GM12878 (cell line): ENCODE data around the gene RAB13. TPM values are rescaled to one million over a fixed set of nuclear protein-coding genes. Genes with fewer than 3 reads are reported as not detected.

Source experiments
- ATAC-seq: fragments of 200-7000 bp; cut with Tn5 transposase; 3 replicates; pipeline ENCODE4 v1.9.1; 2020; ENCODE audit warnings: mild to moderate bottlenecking, moderate library complexity
- BruUV-seq: library from RNA; stranded (reverse); fragments of 400-500 nt; replicated peaks from 2 replicates; lab custom pipeline; 2021; lab: Mats Ljungman, UMichigan
- CTCF ChIA-PET: fragments of 300-600 bp; sonication (Branson Sonifier 250); formaldehyde crosslinking; extraction: SDS; loops from one replicate; lab custom pipeline; 2021; ENCODE audit warnings: inconsistent platforms; lab: Yijun Ruan, JAX
- POLR2A ChIA-PET: fragments of 350-600 bp; formaldehyde crosslinking; extraction: SDS; loops from one replicate; lab custom pipeline; 2021; ENCODE audit warnings: inconsistent platforms; lab: Charles Lee
- RAD21 ChIA-PET: fragments of 300-600 bp; sonication (Branson Sonifier 250); formaldehyde crosslinking; loops from one replicate; lab custom pipeline; 2023; ENCODE audit warnings: antibody characterized with exemption; ENCODE audit not compliant: unreplicated experiment; lab: Charles Lee
- SMC1A ChIA-PET: fragments of 300-600 bp; sonication (Branson Sonifier 250); formaldehyde crosslinking; loops from one replicate; lab custom pipeline; 2023; ENCODE audit not compliant: unreplicated experiment, uncharacterized antibody; lab: Charles Lee
- DNase-seq: peaks from one replicate; pipeline ENCODE4 v3.0.0-alpha.2; 2011; ENCODE audit warnings: low read depth, low spot score
- FAIRE-seq: peaks from 3 replicates; lab custom pipeline; 2011; peaks lifted over from hg19 to GRCh38; lab: Jason Lieb, UNC
- H2AFZ ChIP-seq: 2 replicates; pipeline ENCODE4 v1.6.0; 2011; ENCODE audit warnings: low read depth, low read length, control low read depth; ENCODE audit not compliant: control insufficient read depth
- H3K27ac ChIP-seq: 2 replicates; pipeline ENCODE4 v1.5.1; 2011; ENCODE audit warnings: control low read depth; ENCODE audit not compliant: control insufficient read depth, insufficient read depth
- H3K27me3 ChIP-seq, 2 experiments: replicated peaks in 1 of 2; 2 replicates each; pipeline versions ENCODE4 v1.6.0 to v1.6.1; 2011; ENCODE audit warnings: low read length in 1 of 2; ENCODE audit not compliant: control insufficient read depth in 2 of 2, insufficient read depth in 2 of 2
- H3K36me3 ChIP-seq, 2 experiments: 2 replicates each; pipeline ENCODE4 v1.5.1; 2011; ENCODE audit warnings: low read length in 1 of 2; ENCODE audit not compliant: control insufficient read depth in 2 of 2, insufficient read depth in 2 of 2
- H3K4me1 ChIP-seq: 2 replicates; pipeline ENCODE4 v1.6.1; 2011; ENCODE audit warnings: mild to moderate bottlenecking, low read length, moderate library complexity, mixed read lengths; ENCODE audit not compliant: control insufficient read depth, insufficient read depth
- H3K4me2 ChIP-seq: 2 replicates; pipeline ENCODE4 v1.6.0; 2011; ENCODE audit warnings: control low read depth; ENCODE audit not compliant: control insufficient read depth, insufficient read depth
- H3K4me3 ChIP-seq: fragments of 200-600 bp; sonication (generic); 2 replicates; pipeline ENCODE4 v1.5.1; 2016
- H3K79me2 ChIP-seq: 2 replicates; pipeline ENCODE4 v1.6.0; 2011; ENCODE audit warnings: low read length; ENCODE audit not compliant: control insufficient read depth, insufficient read depth
- H3K9ac ChIP-seq: 2 replicates; pipeline ENCODE4 v1.8.0; 2011; ENCODE audit warnings: low read length, control low read depth, mixed read lengths; ENCODE audit not compliant: control insufficient read depth, insufficient read depth
- H3K9me3 ChIP-seq: replicated peaks from 3 replicates; pipeline ENCODE4 v1.5.1; 2011; ENCODE audit warnings: mild to moderate bottlenecking, low read length; ENCODE audit not compliant: control insufficient read depth, insufficient read depth
- H4K20me1 ChIP-seq: 2 replicates; pipeline ENCODE4 v1.6.0; 2011; ENCODE audit not compliant: control insufficient read depth, insufficient read depth
- MXI1 ChIP-seq: fragments of 150-350 bp; IDR thresholded peaks from 2 replicates; pipeline ENCODE4 v1.6.1; 2011; ENCODE audit warnings: low read depth, mild to moderate bottlenecking, inconsistent platforms, low read length, improper control_type of control experiment
- NBN ChIP-seq: fragments of 450-650 bp; IDR thresholded peaks from 2 replicates; pipeline ENCODE4 v1.6.1; 2016
- SMAD5 ChIP-seq: IDR thresholded peaks from 2 replicates; pipeline ENCODE4 v1.6.1; 2016; ENCODE audit warnings: antibody characterized with exemption, low read depth
- SPI1 ChIP-seq: IDR thresholded peaks from 2 replicates; pipeline ENCODE4 v1.6.1; 2011; ENCODE audit warnings: low read depth, mild to moderate bottlenecking, low read length, moderate library complexity, borderline replicate concordance; ENCODE audit not compliant: insufficient read depth
- TCF3 ChIP-seq: IDR thresholded peaks from 2 replicates; pipeline ENCODE4 v1.6.1; 2012; ENCODE audit warnings: low read depth, mild to moderate bottlenecking, low read length, borderline replicate concordance; ENCODE audit not compliant: insufficient read depth
- YBX1 ChIP-seq: fragments of 450-650 bp; IDR thresholded peaks from 2 replicates; pipeline ENCODE4 v1.6.1; 2016; ENCODE audit warnings: antibody characterized with exemption
- WGBS: methylation state at CpG from one replicate; pipeline ENCODE4 v1.1.6; 2016; ENCODE audit warnings: low lambda C conversion rate; ENCODE audit not compliant: insufficient replicate concordance, insufficient coverage; ENCODE audit errors: missing lambda C conversion rate; 5-methylcytosine and 5-hydroxymethylcytosine counted together
- in situ Hi-C: fragments of 300-500 bp; cut with MboI; formaldehyde crosslinking; loops from 9 replicates; pipeline ENCODE4 v1.14.3; 2018; ENCODE audit warnings: mixed read lengths
- intact Hi-C: fragments of 100-400 bp; cut with micrococcal nuclease; formaldehyde crosslinking; loops from one replicate; pipeline ENCODE4 v1.14.2; 2022; ENCODE audit not compliant: unreplicated experiment
- polyA plus RNA-seq, 11 experiments: library from polyadenylated mRNA; depleted of rRNA in 4 of 11; unstranded in 6 of 11; stranded (reverse) in 5 of 11; fragments of >200 nt; fragmentation: Nextera tagmentation in 4 of 11; fragmentation: Illumina TruSeq in 1 of 11; extraction: Ambion mirVana in 4 of 11; extraction: Trizol in 1 of 11; gene quantifications; 1 replicate in 1 of 11; 2 replicates in 10 of 11; pipeline versions ENCODE4 v1.2.1 to v1.2.3, GENCODE V29; 2011 to 2016; ENCODE audit warnings: inconsistent platforms in 2 of 11, missing spikeins in 2 of 11, low read depth in 1 of 11
- total RNA-seq, 4 experiments: library from RNA; depleted of rRNA in 3 of 4; stranded (reverse); fragments of >200 nt in 3 of 4; fragmentation: Illumina TruSeq in 1 of 4; extraction: Trizol in 1 of 4; gene quantifications; 2 replicates each; pipeline versions ENCODE4 v1.2.1 to v1.2.3, GENCODE V29; 2013 to 2021

RAB13 gene
- total and polyA plus RNA-seq, 10 of the 15 experiments (the other 5 are each of a cell fraction or from before 2014, with no cell fraction given): 0.75 to 30.7 (median 15.9) TPM

DNA sequence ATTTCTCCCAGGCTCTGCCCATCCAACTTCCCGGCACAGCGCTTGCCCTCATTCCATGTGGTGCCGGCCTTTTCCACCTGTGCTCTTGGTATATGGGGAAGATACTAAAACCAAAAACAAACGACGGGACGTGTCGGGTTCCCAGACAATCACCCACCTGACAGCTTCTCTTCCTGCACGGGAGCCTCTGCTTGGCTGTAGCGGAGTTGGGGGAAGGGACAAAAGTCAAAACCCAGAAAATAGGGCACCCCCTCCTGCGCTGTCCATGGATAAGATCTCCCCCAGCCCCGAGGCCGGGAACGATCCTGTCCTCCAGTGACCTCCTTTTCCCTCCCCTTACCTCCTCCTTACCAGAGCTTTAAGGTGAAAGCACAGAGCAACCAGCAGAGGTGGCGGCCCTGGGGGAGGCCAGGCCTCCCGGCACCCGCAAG, 9.3 kb downstream of the RAB13 start:
- 0% methylated on average over 16 of the region's 16 CpGs for WGBS
- Histone ChIP-seq H2AFZ (peak overlapping the region; percentile 44), H4K20me1 (no peaks in the 10 kb centered on the region), H3K4me2 (peak overlapping the region; percentile 91), H3K9ac (peak overlapping the region; percentile 88), H3K4me3 (peak overlapping the region; percentile 87), H3K27ac (peak overlapping the region; percentile 86), H3K4me1 (peaks cover 8% of the 10 kb centered on the region), H3K9me3 (no peaks in the 10 kb centered on the region), H3K79me2 (peaks cover 22% of the 10 kb centered on the region), H3K27me3 (no peaks in the 10 kb centered on the region), H3K36me3 (peaks cover 8 to 16% of the 10 kb centered on the region in 2 experiments)
- intact Hi-C loops: no loop called here
- no peak for DNase-seq
- ChIA-PET SMC1A (interaction anchor here (0.9 to 5.0 kb wide), 9 partner anchors 10 to 187 kb away, joined by 3 to 82 read pairs (median 4); partner anchors contain the start of genes CREB3L4, DENND4B, RAB13 and RPS27), RAD21 (interaction anchor here (1.0 to 4.0 kb wide), 10 partner anchors 10 to 343 kb away, joined by 3 to 42 read pairs (median 5); partner anchors contain the start of genes CHTOP, CREB3L4, DENND4B and GATAD2B), CTCF (interaction anchor here (1.0 to 6.6 kb wide), 10 partner anchors 10 to 466 kb away, joined by 3 to 62 read pairs (median 5); partner anchors contain the start of genes CREB3L4, RAB13, RPS27 and SLC39A1), POLR2A (interaction anchor here (0.7 to 5.3 kb wide), 11 partner anchors 10 to 181 kb away, joined by 3 to 132 read pairs (median 11); partner anchors contain the start of genes CREB3L4, CRTC2, DENND4B and GATAD2B)
- no TSS peak for BruUV-seq
- ATAC-seq: peak; percentile 20; the same call in 2 of the 3 replicates
- TF ChIP-seq TCF3 (no peak), YBX1 (no peak), SPI1 (no peak), MXI1 (peak; percentile 27; the same call in 1 of the 2 replicates)
- FAIRE-seq: no peak
- in situ Hi-C loops: no loop called here

- BruUV-seq: no TSS peak
- Histone ChIP-seq H3K27me3 (no peaks in the 10 kb centered on the region), H3K36me3 (peaks cover 8 to 16% of the 10 kb centered on the region in 2 experiments), H3K9ac (no peak overlapping the region), H3K4me3 (no peak overlapping the region), H2AFZ (no peak overlapping the region), H3K4me1 (peaks cover 14% of the 10 kb centered on the region), H3K4me2 (no peak overlapping the region), H3K79me2 (peaks cover 22% of the 10 kb centered on the region), H3K27ac (no peak overlapping the region), H3K9me3 (no peaks in the 10 kb centered on the region), H4K20me1 (no peaks in the 10 kb centered on the region)
- DNase-seq (no peak), FAIRE-seq (no peak), ATAC-seq (no peak)
- WGBS: 84% methylated on average over 7 of the region's 7 CpGs
- intact Hi-C loops (no loop called here), in situ Hi-C loops (no loop called here)
- ChIA-PET CTCF (interaction anchor here (0.7 to 1.4 kb wide), 2 partner anchors 10 to 13 kb away, joined by 3 to 4 read pairs; partner anchors contain the start of genes RAB13 and SLC39A1), POLR2A (interaction anchor here (2.4 kb wide), 1 partner anchor 11 kb away, joined by 9 read pairs; the partner anchor contains the start of gene SLC39A1), SMC1A (interaction anchor here (1.3 kb wide), 1 partner anchor 18 kb away, joined by 4 read pairs; no protein-coding TSS in a partner anchor), RAD21 (no interaction called here)
- TF ChIP-seq NBN (no peak), SMAD5 (0 out of 2 replicates have a peak, but pooled peaks have one; percentile 7)
Observed at GRCh38 chr1:153973525-153973924, 12.6 kb downstream of the RAB13 start.
